ENCODE measurements around the gene MAP3K19.

GRCh38 chr2:135094508-135094907, 47.3 kb upstream of the MAP3K19 start:
- TF ChIP-seq CTCF (IDR thresholded peaks at IDR 0.05): no peak
- TF ChIP-seq POLR2A (IDR thresholded peaks at IDR 0.05): no peak
- no peak for TF ChIP-seq POLR2AphosphoS5 (IDR thresholded peaks at IDR 0.05; ENCODE audit: insufficient read depth in 1 of 2, low read depth in 1 of 2)
